WTC11 (cell line): ENCODE data around the gene MPP2.

Experiments used
- IRF2 ChIP-seq: sonication (generic); formaldehyde crosslinking; IDR thresholded peaks from 2 replicates; pipeline ENCODE4 v1.8.0; 2022; ENCODE audit warnings: low read depth, missing genetic modification reagents, borderline replicate concordance
- ZNF416 ChIP-seq: fragments of 250-450 bp; sonication (Bioruptor Pico); IDR thresholded peaks from 2 replicates; pipeline ENCODE4 v1.9.0; 2021; ENCODE audit warnings: mild to moderate bottlenecking, inconsistent platforms
- TF ChIP-seq, protein P1 (sequence below): fragments of 200-600 bp; IDR thresholded peaks from 2 replicates; pipeline ENCODE4 v1.8.0; 2022; ENCODE audit warnings: antibody characterized with exemption
- TF ChIP-seq, protein P2 (sequence below): sonication (generic); formaldehyde crosslinking; IDR thresholded peaks from 2 replicates; pipeline ENCODE4 v1.8.0; 2022; ENCODE audit warnings: mild to moderate bottlenecking, missing genetic modification reagents
- TF ChIP-seq, protein P3 (sequence below): sonication (generic); formaldehyde crosslinking; IDR thresholded peaks from 2 replicates; pipeline ENCODE4 v1.8.1; 2023; ENCODE audit warnings: mild to moderate bottlenecking, missing genetic modification reagents, moderate library complexity
- TF ChIP-seq, protein P4 (sequence below): sonication (generic); formaldehyde crosslinking; IDR thresholded peaks from 2 replicates; pipeline ENCODE4 v1.8.1; 2022; ENCODE audit warnings: low read depth, mild to moderate bottlenecking, moderate library complexity, missing genetic modification reagents, borderline replicate concordance
- TF ChIP-seq, protein P5 (sequence below): sonication (generic); formaldehyde crosslinking; IDR thresholded peaks from 2 replicates; pipeline ENCODE4 v1.8.1; 2022; ENCODE audit warnings: low read depth, missing genetic modification reagents, borderline replicate concordance
- TF ChIP-seq, protein P6 (sequence below): sonication (generic); formaldehyde crosslinking; IDR thresholded peaks from 2 replicates; pipeline ENCODE4 v1.8.0; 2022; ENCODE audit warnings: mild to moderate bottlenecking, missing genetic modification reagents

DNA sequence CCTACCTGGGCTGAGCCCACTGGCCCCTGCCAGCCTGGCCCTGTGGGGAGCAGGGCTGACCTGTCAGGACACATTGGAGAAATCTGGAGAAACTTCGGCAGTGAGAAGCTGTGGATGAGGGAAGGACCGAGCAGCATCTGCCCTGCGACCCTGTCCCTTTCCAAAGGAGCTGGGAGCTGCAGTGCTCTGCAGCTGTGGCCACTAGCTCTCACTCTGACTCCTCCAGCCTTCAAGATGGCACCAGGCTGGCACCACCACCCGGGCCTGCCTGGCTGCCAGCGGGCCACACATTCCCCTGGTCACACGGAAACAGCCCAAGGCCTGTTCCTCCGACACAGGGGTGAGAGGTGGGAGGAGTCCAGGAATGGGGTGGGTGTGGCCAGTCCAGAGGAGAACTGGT lies 30.3 kb downstream of the MPP2 start:
- TF ChIP-seq, protein P1, sequence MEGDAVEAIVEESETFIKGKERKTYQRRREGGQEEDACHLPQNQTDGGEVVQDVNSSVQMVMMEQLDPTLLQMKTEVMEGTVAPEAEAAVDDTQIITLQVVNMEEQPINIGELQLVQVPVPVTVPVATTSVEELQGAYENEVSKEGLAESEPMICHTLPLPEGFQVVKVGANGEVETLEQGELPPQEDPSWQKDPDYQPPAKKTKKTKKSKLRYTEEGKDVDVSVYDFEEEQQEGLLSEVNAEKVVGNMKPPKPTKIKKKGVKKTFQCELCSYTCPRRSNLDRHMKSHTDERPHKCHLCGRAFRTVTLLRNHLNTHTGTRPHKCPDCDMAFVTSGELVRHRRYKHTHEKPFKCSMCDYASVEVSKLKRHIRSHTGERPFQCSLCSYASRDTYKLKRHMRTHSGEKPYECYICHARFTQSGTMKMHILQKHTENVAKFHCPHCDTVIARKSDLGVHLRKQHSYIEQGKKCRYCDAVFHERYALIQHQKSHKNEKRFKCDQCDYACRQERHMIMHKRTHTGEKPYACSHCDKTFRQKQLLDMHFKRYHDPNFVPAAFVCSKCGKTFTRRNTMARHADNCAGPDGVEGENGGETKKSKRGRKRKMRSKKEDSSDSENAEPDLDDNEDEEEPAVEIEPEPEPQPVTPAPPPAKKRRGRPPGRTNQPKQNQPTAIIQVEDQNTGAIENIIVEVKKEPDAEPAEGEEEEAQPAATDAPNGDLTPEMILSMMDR = no peak
- TF ChIP-seq, protein P2, sequence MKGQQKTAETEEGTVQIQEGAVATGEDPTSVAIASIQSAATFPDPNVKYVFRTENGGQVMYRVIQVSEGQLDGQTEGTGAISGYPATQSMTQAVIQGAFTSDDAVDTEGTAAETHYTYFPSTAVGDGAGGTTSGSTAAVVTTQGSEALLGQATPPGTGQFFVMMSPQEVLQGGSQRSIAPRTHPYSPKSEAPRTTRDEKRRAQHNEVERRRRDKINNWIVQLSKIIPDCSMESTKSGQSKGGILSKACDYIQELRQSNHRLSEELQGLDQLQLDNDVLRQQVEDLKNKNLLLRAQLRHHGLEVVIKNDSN (CRISPR knock-in tag) = no peak
- TF ChIP-seq, protein P3, sequence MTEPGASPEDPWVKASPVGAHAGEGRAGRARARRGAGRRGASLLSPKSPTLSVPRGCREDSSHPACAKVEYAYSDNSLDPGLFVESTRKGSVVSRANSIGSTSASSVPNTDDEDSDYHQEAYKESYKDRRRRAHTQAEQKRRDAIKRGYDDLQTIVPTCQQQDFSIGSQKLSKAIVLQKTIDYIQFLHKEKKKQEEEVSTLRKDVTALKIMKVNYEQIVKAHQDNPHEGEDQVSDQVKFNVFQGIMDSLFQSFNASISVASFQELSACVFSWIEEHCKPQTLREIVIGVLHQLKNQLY (CRISPR knock-in tag) = no peak
- TF ChIP-seq, protein P4, sequence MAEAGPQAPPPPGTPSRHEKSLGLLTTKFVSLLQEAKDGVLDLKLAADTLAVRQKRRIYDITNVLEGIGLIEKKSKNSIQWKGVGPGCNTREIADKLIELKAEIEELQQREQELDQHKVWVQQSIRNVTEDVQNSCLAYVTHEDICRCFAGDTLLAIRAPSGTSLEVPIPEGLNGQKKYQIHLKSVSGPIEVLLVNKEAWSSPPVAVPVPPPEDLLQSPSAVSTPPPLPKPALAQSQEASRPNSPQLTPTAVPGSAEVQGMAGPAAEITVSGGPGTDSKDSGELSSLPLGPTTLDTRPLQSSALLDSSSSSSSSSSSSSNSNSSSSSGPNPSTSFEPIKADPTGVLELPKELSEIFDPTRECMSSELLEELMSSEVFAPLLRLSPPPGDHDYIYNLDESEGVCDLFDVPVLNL = no peak
- TF ChIP-seq, protein P5, sequence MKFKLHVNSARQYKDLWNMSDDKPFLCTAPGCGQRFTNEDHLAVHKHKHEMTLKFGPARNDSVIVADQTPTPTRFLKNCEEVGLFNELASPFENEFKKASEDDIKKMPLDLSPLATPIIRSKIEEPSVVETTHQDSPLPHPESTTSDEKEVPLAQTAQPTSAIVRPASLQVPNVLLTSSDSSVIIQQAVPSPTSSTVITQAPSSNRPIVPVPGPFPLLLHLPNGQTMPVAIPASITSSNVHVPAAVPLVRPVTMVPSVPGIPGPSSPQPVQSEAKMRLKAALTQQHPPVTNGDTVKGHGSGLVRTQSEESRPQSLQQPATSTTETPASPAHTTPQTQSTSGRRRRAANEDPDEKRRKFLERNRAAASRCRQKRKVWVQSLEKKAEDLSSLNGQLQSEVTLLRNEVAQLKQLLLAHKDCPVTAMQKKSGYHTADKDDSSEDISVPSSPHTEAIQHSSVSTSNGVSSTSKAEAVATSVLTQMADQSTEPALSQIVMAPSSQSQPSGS (CRISPR knock-in tag) = no peak
- TF ChIP-seq ZNF416 (no peak), IRF2 (CRISPR knock-in tag) (no peak)
- TF ChIP-seq, protein P6, sequence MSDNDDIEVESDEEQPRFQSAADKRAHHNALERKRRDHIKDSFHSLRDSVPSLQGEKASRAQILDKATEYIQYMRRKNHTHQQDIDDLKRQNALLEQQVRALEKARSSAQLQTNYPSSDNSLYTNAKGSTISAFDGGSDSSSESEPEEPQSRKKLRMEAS (CRISPR knock-in tag) = no peak
